SK-N-SH treated with all-trans-retinoic acid at 6 μM for 48 hours (cell line): ENCODE data around the gene PSMD3.

Source experiments
- ARNTL ChIP-seq: fragments of 450-650 bp; formaldehyde crosslinking; IDR thresholded peaks from 2 replicates; pipeline ENCODE4 v1.5.0; 2020; ENCODE audit warnings: low read depth, mild to moderate bottlenecking, moderate library complexity, borderline replicate concordance
- ZFP3 ChIP-seq: fragments of 250-450 bp; sonication (Bioruptor Pico); IDR thresholded peaks from 2 replicates; pipeline ENCODE4 v1.5.0; 2020; ENCODE audit warnings: mild to moderate bottlenecking, moderate library complexity

DNA sequence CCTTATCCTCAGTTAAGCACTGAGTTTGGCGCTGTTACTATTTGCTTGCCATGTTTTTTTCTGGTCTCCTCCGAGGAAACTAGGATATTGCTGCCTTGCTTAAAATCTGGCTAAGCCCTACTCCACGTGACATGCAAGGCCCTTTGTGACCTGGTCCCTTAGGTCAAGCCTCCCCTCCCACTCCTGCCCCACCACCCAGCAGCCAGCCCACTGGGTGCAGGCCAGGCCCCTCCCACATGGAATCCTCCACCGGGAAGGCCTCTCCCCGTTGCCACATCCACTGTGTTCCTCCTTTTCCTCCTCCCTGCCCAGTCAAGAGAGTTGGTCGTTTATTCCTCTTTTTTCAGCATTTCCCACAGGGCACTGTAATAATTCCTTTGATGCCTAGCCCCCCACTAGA lies 16.2 kb downstream of the PSMD3 start:
- TF ChIP-seq ZFP3 (no peak), ARNTL (CRISPR knock-in tag) (no peak)
